Uterus (tissue), 4 donors: Measurements from ENCODE around the gene COL26A1. TPM values are rescaled to one million over a fixed set of nuclear protein-coding genes. Genes with fewer than 3 reads are reported as not detected.

Experiments used
- DNase-seq, 2 donors: peaks; one replicate each; pipeline ENCODE4 v3.0.0-alpha.2; 2019 to 2020
- H3K27ac ChIP-seq, 2 donors: fragments of 200-600 bp; sonication (generic); 1 replicate in 1 of 2; 2 replicates in 1 of 2; pipeline ENCODE4 v1.5.1; 2016 to 2018
- H3K27me3 ChIP-seq, 2 donors: fragments of 200-600 bp; sonication (generic); one replicate each; pipeline ENCODE4 v1.5.1; 2018 to 2019; ENCODE audit warnings: control low read depth in 1 of 2
- H3K36me3 ChIP-seq, 2 donors: fragments of 200-600 bp; sonication (generic); one replicate each; pipeline ENCODE4 v1.5.1; 2019; ENCODE audit warnings: control low read depth in 1 of 2
- H3K4me1 ChIP-seq, 2 donors: fragments of 200-600 bp; sonication (generic); one replicate each; pipeline ENCODE4 v1.5.1; 2018 to 2019; ENCODE audit warnings: control low read depth in 1 of 2
- H3K4me3 ChIP-seq, 2 donors: fragments of 200-600 bp; sonication (generic); 1 replicate in 1 of 2; 2 replicates in 1 of 2; pipeline ENCODE4 v1.5.1; 2018 to 2019; ENCODE audit warnings: mild to moderate bottlenecking in 1 of 2
- H3K9me3 ChIP-seq, 2 donors: fragments of 200-600 bp; sonication (generic); one replicate each; pipeline ENCODE4 v1.5.1; 2019; ENCODE audit warnings: control low read depth in 1 of 2
- POLR2A ChIP-seq, 2 donors: fragments of 450-650 bp; IDR thresholded peaks; one replicate each; pipeline ENCODE4 v1.6.1; 2016; ENCODE audit warnings: antibody characterized with exemption in 2 of 2, mild to moderate bottlenecking in 1 of 2, moderate library complexity in 1 of 2
- intact Hi-C: fragments of 100-400 bp; cut with DNase I; formaldehyde crosslinking; loops from one replicate; pipeline ENCODE4 v1.15.1; 2023; ENCODE audit warnings: low total_unique reads
- small RNA-seq: library from RNA; depleted of rRNA; stranded (forward); fragments of <200 nt; gene quantifications from one replicate; pipeline ENCODE3, GENCODE V24; 2016
- total RNA-seq, 4 donors: library from RNA; depleted of rRNA in 3 of 4; stranded (reverse); fragments of >200 nt in 3 of 4; gene quantifications; one replicate each; pipeline versions ENCODE4 v1.1.0 to v1.2.4, GENCODE V29; 2014 to 2023
- TF ChIP-seq, protein P1 (sequence below), 4 experiments: fragments of 200-600 bp in 2 of 4; fragments of 450-650 bp in 2 of 4; sonication (generic) in 2 of 4; IDR thresholded peaks; one replicate each; pipeline ENCODE4 v1.5.1; 2016 to 2019; ENCODE audit warnings: antibody characterized with exemption in 4 of 4, mild to moderate bottlenecking in 2 of 4, moderate library complexity in 1 of 4
- donor health status: DM: yes; HTN: yes; CAD: no.

COL26A1 gene
- total RNA-seq, 4 donors from 2014 or later: 0.30 to 11.8 TPM; not detected in 2

DNA sequence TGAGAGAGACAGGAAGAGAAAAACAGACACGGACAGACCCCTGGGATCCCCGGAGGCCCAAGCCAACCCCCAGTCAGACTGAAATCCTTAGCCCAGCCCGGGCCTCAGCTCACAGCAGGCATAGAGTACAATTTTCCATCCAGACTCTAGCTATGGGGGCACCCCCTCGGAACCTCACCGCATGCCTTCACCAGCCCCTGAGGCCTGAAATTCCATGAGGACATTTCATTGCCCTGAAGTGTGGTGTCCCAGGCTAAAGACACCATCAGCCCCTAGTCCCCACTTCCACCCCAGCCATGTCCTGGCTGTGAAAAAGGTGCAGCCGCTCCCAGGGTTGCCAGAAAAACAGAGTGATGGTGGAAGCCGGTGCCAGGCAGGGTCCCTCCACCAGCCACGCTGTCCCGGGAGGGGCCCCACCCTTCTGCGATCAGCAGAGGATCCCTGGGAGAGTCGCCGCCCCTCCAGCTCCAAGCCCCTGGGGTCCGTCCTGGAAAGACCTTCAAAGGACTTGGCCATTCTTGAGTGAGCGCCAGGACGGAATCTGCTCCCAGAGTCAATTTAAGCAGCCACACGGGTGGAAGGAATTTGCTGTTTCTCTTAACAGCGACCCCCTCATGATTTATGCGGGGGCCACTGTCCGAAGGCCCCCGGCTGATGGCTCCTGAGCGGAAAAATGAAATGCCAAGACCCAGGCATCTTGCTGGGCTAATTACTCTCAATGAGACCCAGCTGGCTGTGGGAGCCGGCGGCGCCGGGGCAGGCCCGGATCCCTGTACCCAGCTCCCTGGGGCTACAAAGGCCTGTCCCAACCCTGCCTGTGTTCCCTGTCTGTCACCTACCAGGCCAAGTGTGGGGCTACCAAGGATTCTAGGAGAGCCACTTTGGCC is 243.2 kb downstream of the COL26A1 start:
- no peak for DNase-seq
- Histone ChIP-seq H3K9me3 (no peaks in the 10 kb centered on the region), H3K4me3 (no peak overlapping the region), H3K27me3 (no peaks in the 10 kb centered on the region), H3K4me1 (no peaks in the 10 kb centered on the region), H3K36me3 (no peaks in the 10 kb centered on the region), H3K27ac (no peak overlapping the region)
- no peak for TF ChIP-seq POLR2A (IDR thresholded peaks at IDR 0.05)
- TF ChIP-seq, protein P1, sequence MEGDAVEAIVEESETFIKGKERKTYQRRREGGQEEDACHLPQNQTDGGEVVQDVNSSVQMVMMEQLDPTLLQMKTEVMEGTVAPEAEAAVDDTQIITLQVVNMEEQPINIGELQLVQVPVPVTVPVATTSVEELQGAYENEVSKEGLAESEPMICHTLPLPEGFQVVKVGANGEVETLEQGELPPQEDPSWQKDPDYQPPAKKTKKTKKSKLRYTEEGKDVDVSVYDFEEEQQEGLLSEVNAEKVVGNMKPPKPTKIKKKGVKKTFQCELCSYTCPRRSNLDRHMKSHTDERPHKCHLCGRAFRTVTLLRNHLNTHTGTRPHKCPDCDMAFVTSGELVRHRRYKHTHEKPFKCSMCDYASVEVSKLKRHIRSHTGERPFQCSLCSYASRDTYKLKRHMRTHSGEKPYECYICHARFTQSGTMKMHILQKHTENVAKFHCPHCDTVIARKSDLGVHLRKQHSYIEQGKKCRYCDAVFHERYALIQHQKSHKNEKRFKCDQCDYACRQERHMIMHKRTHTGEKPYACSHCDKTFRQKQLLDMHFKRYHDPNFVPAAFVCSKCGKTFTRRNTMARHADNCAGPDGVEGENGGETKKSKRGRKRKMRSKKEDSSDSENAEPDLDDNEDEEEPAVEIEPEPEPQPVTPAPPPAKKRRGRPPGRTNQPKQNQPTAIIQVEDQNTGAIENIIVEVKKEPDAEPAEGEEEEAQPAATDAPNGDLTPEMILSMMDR (IDR thresholded peaks at IDR 0.05): no peak
- intact Hi-C loops: no loop called here

DNA sequence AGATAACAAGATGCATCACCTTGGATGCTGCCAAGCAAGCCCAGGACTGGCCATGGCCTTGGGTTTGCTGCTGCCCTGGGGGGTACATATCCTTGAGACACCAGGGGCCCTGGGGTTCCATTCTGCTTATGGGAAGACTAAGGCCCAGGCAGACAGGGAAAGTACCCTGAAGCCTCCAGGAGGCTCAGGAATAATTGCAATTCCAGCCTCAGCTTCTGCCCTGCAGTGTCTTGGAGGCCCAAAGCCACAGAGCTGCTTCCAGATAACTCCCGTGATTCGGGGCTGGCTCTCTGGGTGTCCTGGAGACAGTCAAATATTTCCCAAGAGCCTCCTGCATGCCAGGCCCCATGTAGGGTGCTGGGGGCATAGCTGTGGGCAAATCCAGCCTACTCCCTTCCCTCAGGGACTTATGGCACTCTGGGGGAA is 243.8 kb downstream of the COL26A1 start:
- Histone ChIP-seq H3K9me3 (no peaks in the 10 kb centered on the region), H3K27ac (no peak overlapping the region), H3K4me1 (no peaks in the 10 kb centered on the region), H3K27me3 (no peaks in the 10 kb centered on the region), H3K4me3 (no peak overlapping the region), H3K36me3 (no peaks in the 10 kb centered on the region)
- TF ChIP-seq, protein P1 (IDR thresholded peaks at IDR 0.05): no peak
- TF ChIP-seq POLR2A (IDR thresholded peaks at IDR 0.05): no peak
- no peak for DNase-seq
- intact Hi-C loops: no loop called here

Small RNA genes lying within 50 kb of the gene (small RNA-seq; reads per million reads assigned to genes)
- not detected for gene AC004965.1

Other genes with a start within 250 kb of the COL26A1 start
- 10 to 100 TPM in 1 of 4 donors, 1 to 10 TPM in 2, under 1 TPM in 1; 0.51 to 10.6 (median 5.5) TPM for gene SERPINE1, start 235.8 kb upstream of the COL26A1 start, total RNA-seq
- 10 to 100 TPM in 3 of 4 donors, 1 to 10 TPM in 1; 9.2 to 59.6 (median 30.2) TPM for gene AP1S1, start 208.4 kb upstream of the COL26A1 start, total RNA-seq
- gene VGF, start 197.3 kb upstream of the COL26A1 start, total RNA-seq: under 1 TPM in 1 of 4 donors, not detected in 3; 0.14 TPM
- gene NAT16, start 182.6 kb upstream of the COL26A1 start, total RNA-seq: not detected
- not detected for gene MOGAT3, start 161.8 kb upstream of the COL26A1 start, total RNA-seq
- 10 to 100 TPM; 29.2 to 75.4 (median 34.1) TPM for gene PLOD3, start 145.3 kb upstream of the COL26A1 start, total RNA-seq
- gene ZNHIT1, start 144.7 kb upstream of the COL26A1 start, total RNA-seq: 10 to 100 TPM; 40.7 to 53.3 (median 52.0) TPM
- 10 to 100 TPM in 2 of 4 donors, 1 to 10 TPM in 2; 5.6 to 49.4 (median 16.7) TPM for gene CLDN15, start 125.1 kb upstream of the COL26A1 start, total RNA-seq
- gene FIS1, start 117.8 kb upstream of the COL26A1 start, total RNA-seq: 100 to 1,000 TPM; 129 to 251 (median 233) TPM
- 10 to 100 TPM in 3 of 4 donors, 1 to 10 TPM in 1; 7.1 to 43.5 (median 27.6) TPM for gene IFT22, start 41.1 kb upstream of the COL26A1 start, total RNA-seq